ENCODE results near the gene S100A16. TPM values are rescaled to one million over a fixed set of nuclear protein-coding genes. Genes with fewer than 3 reads are reported as not detected.

Gene S100A16
- polyA plus RNA-seq, 1 donor (not counting 4 experiments of a cell fraction or from before 2014, with no cell fraction given): 1,620 TPM

DNA sequence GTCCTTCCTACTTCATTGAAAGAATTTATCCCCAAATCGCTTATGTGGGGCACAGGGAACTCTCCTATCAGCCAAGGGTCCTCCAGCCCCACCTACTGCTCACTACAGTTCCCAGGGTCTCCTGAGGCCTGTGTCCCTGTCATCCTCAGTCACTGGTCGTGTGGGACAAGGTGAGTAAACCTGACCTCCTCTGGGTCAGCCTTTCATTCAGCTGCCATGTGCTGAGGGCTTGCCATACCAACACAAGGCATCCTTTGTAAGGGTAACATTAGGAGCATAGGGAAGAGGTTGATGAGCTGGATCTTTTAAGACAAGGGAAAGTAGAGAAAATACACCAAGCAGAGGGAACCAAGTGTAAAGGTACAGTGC lies 34.4 kb upstream of the S100A16 start:
- no peak overlapping the region for H3K4me3 ChIP-seq (ENCODE audit: control insufficient read depth in 2 of 3, extremely low read depth in 1 of 3, insufficient read depth in 2 of 3, low read depth in 1 of 3, low read length in 3 of 3)
- no peak for FAIRE-seq
- no peaks in the 10 kb centered on the region for H3K27me3 ChIP-seq (ENCODE audit: control insufficient read depth, extremely low read depth, insufficient read depth, low read length)
- H3K9me1 ChIP-seq (ENCODE audit: control insufficient read depth, extremely low read depth, insufficient read depth, low read length): no peaks in the 10 kb centered on the region
- H2AFZ ChIP-seq (ENCODE audit: control insufficient read depth, low read length): no peak overlapping the region
- H3K27ac ChIP-seq (ENCODE audit: control insufficient read depth, insufficient read depth, low read length): no peak overlapping the region
- TF ChIP-seq, protein P1, sequence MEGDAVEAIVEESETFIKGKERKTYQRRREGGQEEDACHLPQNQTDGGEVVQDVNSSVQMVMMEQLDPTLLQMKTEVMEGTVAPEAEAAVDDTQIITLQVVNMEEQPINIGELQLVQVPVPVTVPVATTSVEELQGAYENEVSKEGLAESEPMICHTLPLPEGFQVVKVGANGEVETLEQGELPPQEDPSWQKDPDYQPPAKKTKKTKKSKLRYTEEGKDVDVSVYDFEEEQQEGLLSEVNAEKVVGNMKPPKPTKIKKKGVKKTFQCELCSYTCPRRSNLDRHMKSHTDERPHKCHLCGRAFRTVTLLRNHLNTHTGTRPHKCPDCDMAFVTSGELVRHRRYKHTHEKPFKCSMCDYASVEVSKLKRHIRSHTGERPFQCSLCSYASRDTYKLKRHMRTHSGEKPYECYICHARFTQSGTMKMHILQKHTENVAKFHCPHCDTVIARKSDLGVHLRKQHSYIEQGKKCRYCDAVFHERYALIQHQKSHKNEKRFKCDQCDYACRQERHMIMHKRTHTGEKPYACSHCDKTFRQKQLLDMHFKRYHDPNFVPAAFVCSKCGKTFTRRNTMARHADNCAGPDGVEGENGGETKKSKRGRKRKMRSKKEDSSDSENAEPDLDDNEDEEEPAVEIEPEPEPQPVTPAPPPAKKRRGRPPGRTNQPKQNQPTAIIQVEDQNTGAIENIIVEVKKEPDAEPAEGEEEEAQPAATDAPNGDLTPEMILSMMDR (optimal IDR thresholded peaks at IDR 0.05 in 1 of 3, IDR thresholded peaks at IDR 0.05 in 1 of 3, conservative IDR thresholded peaks at IDR 0.05 in 1 of 3; ENCODE audit: extremely low read depth in 1 of 3, insufficient read depth in 2 of 3, low read length in 3 of 3): no peak
- dilution Hi-C loops (cut with MboI; ENCODE audit: extremely low pct_ligation_motif_present, low sequenced_read_pairs): no loop called here
- no peaks in the 10 kb centered on the region for H3K9me3 ChIP-seq (ENCODE audit: control insufficient read depth, low read depth, low read length)
- DNase-seq (ENCODE audit: low read depth, low spot score): no peak
- H3K36me3 ChIP-seq (ENCODE audit: control insufficient read depth in 2 of 2, extremely low read depth in 1 of 2, insufficient read depth in 2 of 2, low read length in 2 of 2): peaks cover 13 to 28% of the 10 kb centered on the region in 2 experiments
- H3K9ac ChIP-seq (ENCODE audit: control insufficient read depth, extremely low read depth, insufficient read depth, low read length): no peak overlapping the region
- H3K4me1 ChIP-seq (ENCODE audit: control insufficient read depth, extremely low read depth, insufficient read depth, low read length): no peaks in the 10 kb centered on the region
- no peaks in the 10 kb centered on the region for H4K20me1 ChIP-seq (ENCODE audit: control insufficient read depth, extremely low read depth, insufficient read depth, low read length)
- no peak overlapping the region for H3K4me2 ChIP-seq (ENCODE audit: control insufficient read depth, extremely low read depth, insufficient read depth, low read depth, low read length)
- H3K79me2 ChIP-seq (ENCODE audit: control insufficient read depth, insufficient read depth, low read length): peaks cover 2% of the 10 kb centered on the region

DNA sequence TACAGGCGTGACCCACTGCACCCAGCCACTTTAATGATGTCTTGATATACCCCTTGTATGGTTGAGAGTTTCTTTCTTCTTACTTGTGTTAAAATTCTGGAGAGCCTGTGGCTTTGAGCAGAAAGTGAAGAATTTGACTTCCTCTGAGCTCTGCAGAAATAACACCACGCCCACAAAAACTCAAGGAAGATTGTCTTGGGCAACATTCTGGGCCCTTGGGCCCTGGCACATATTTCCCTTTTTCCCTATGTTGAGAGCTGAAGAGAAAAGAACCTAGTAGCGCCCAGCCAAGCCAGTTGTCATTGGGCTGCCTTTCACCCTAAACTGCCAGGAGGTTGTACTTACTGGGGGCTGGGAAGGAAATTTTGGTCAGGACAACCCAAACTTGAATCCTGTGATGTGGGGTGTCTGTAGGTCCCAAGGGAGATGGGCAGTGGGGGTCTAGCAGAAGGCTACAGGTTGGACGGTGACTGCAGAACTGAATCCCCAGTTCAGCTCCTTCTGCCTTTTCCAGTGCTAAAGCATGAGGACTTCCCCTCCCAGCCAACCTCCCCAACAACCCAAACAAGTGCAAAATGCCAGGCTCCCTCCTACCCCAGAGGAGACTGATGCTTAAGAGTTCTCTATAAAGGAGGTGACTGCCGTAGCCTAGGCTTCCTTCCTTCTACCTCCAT lies 33.9 kb upstream of the S100A16 start:
- no peak for TF ChIP-seq EZH2 (IDR thresholded peaks at IDR 0.05; ENCODE audit: low read length)
- TF ChIP-seq, protein P1 (optimal IDR thresholded peaks at IDR 0.05 in 1 of 3, IDR thresholded peaks at IDR 0.05 in 1 of 3, conservative IDR thresholded peaks at IDR 0.05 in 1 of 3; ENCODE audit: extremely low read depth in 1 of 3, insufficient read depth in 2 of 3, low read length in 3 of 3): no peak
- Histone ChIP-seq H3K27ac (ENCODE audit: control insufficient read depth, insufficient read depth, low read length) (no peak overlapping the region), H3K79me2 (ENCODE audit: control insufficient read depth, insufficient read depth, low read length) (peaks cover 6% of the 10 kb centered on the region), H3K9me3 (ENCODE audit: control insufficient read depth, low read depth, low read length) (no peaks in the 10 kb centered on the region), H3K4me3 (ENCODE audit: control insufficient read depth in 2 of 3, extremely low read depth in 1 of 3, insufficient read depth in 2 of 3, low read depth in 1 of 3, low read length in 3 of 3) (no peak overlapping the region), H3K9ac (ENCODE audit: control insufficient read depth, extremely low read depth, insufficient read depth, low read length) (no peak overlapping the region), H3K4me1 (ENCODE audit: control insufficient read depth, extremely low read depth, insufficient read depth, low read length) (no peaks in the 10 kb centered on the region), H2AFZ (ENCODE audit: control insufficient read depth, low read length) (no peak overlapping the region), H3K9me1 (ENCODE audit: control insufficient read depth, extremely low read depth, insufficient read depth, low read length) (no peaks in the 10 kb centered on the region), H3K36me3 (ENCODE audit: control insufficient read depth in 2 of 2, extremely low read depth in 1 of 2, insufficient read depth in 2 of 2, low read length in 2 of 2) (peaks cover 18 to 33% of the 10 kb centered on the region in 2 experiments), H4K20me1 (ENCODE audit: control insufficient read depth, extremely low read depth, insufficient read depth, low read length) (peaks cover under 1% of the 10 kb centered on the region), H3K27me3 (ENCODE audit: control insufficient read depth, extremely low read depth, insufficient read depth, low read length) (no peaks in the 10 kb centered on the region), H3K4me2 (ENCODE audit: control insufficient read depth, extremely low read depth, insufficient read depth, low read depth, low read length) (no peak overlapping the region)
- dilution Hi-C loops (cut with MboI; ENCODE audit: extremely low pct_ligation_motif_present, low sequenced_read_pairs): no loop called here
- FAIRE-seq (no peak), DNase-seq (ENCODE audit: low read depth, low spot score) (no peak)

Measured in keratinocyte (primary cell).